ENCODE data around the gene PLCB1.

Gene PLCB1

DNA sequence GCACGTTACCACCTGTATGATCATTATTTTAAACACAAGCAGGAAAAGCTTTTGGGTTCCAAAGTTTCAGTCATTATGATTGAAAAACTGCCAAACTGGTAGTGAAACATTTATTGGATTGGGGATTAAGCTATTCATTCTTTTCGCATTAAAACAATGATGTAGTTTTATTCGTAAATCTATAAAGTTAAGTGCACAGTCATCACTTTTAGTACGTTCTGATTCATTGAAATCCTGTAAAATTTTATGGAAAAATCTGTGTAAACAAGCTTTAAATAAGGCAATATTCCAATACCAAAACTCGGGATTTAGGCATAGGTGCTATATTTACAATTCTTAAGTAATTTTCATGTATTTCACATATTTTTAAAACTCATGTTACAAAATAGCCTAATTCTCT is 379.9 kb downstream of the PLCB1 start:
- H3K4me3 ChIP-seq (ENCODE audit: low read depth in 1 of 2, low read length in 2 of 2): no peak overlapping the region
- no peaks in the 10 kb centered on the region for H3K27me3 ChIP-seq (ENCODE audit: control insufficient read depth in 1 of 2, insufficient read depth in 2 of 2, low read length in 2 of 2)
- no peak overlapping the region for H3K9ac ChIP-seq (ENCODE audit: low read length)
- no peaks in the 10 kb centered on the region for H3K9me3 ChIP-seq (ENCODE audit: low read length)
- no peaks in the 10 kb centered on the region for H3K36me3 ChIP-seq (ENCODE audit: insufficient read depth, low read length)
- peaks cover 7% of the 10 kb centered on the region for H3K4me1 ChIP-seq (ENCODE audit: insufficient read depth, low read length)
- no peak overlapping the region for H3K27ac ChIP-seq (ENCODE audit: low read depth, low read length)

DNA sequence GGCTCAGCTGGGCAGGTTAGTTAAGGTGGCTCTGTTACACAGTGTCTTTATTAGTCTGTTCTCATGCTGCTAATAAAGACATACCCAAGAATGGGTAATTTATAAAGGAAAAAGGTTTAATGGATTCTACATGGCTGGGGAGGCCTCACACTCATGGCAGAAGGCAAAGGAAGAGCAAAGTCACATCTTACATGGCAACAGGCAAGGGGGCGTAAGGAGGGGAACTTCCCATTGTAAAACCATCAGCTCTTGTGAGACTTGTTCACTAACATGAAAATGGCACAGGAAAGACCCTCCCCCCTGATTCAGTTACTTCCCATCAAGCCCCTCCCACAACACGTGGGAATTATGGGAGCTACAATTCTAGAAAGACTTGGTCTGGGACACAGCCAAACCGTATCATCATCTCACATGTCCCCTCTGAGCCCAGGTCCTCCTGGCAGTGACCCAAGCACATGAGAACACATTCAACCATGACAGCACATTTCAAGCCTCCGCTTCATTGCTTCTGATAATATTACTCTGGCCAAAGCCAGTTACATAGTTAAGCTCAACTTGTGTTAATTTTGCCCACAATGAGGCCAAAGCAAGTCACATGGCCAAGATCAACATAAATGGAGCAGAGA is 383.9 kb downstream of the PLCB1 start:
- no peaks in the 10 kb centered on the region for H3K27me3 ChIP-seq (ENCODE audit: control insufficient read depth in 1 of 2, insufficient read depth in 2 of 2, low read length in 2 of 2)
- no peak overlapping the region for H3K27ac ChIP-seq (ENCODE audit: low read depth, low read length)
- H3K4me1 ChIP-seq (ENCODE audit: insufficient read depth, low read length): no peaks in the 10 kb centered on the region
- no peak overlapping the region for H3K4me3 ChIP-seq (ENCODE audit: low read depth in 1 of 2, low read length in 2 of 2)
- H3K9me3 ChIP-seq (ENCODE audit: low read length): no peaks in the 10 kb centered on the region
- H3K36me3 ChIP-seq (ENCODE audit: insufficient read depth, low read length): no peaks in the 10 kb centered on the region
- no peak overlapping the region for H3K9ac ChIP-seq (ENCODE audit: low read length)

DNA sequence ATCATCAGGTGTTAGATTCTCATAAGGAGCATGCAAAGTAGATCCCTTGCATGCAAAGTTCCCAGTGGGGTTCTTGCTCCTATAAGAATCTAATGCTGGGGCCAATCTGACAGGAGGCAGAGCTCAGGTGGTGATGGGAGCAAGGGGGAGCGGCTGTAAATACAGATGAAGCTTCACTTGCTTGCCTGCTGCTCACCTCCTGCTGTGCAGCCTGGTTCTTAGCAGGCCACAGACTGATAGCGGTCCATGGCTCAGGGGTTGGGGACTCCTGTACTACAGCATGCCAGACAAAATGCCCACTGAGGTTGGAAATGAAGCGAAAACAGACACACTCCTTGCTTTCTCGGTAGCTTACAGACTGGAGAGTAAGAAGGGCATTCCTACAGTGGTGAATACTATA is 386.8 kb downstream of the PLCB1 start:
- Histone ChIP-seq H3K4me1 (ENCODE audit: insufficient read depth, low read length) (no peaks in the 10 kb centered on the region), H3K27me3 (ENCODE audit: control insufficient read depth in 1 of 2, insufficient read depth in 2 of 2, low read length in 2 of 2) (no peaks in the 10 kb centered on the region), H3K27ac (ENCODE audit: low read depth, low read length) (no peak overlapping the region), H3K4me3 (ENCODE audit: low read depth in 1 of 2, low read length in 2 of 2) (no peak overlapping the region), H3K9me3 (ENCODE audit: low read length) (no peaks in the 10 kb centered on the region), H3K36me3 (ENCODE audit: insufficient read depth, low read length) (no peaks in the 10 kb centered on the region), H3K9ac (ENCODE audit: low read length) (no peak overlapping the region)

DNA sequence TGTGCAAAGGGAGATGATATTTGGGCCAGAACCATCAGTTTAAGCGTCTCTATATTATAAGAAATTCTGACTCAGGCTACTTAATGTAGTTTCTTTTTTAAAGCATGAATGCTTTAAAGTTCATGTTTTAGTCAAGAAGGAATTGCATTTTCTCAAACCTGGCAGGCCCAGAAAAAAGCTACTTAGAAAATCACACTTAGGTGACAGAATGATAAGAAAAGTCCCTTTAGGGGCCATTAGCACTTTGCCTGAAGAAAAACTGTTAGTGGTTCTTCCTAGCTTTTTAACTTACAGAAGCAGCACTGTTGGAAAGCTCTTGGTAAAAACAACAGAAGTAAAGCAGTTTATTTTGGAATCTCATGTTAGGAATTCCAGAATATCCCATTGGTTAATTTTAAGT is 387.8 kb downstream of the PLCB1 start:
- no peaks in the 10 kb centered on the region for H3K9me3 ChIP-seq (ENCODE audit: low read length)
- H3K4me3 ChIP-seq (ENCODE audit: low read depth in 1 of 2, low read length in 2 of 2): no peak overlapping the region
- H3K27me3 ChIP-seq (ENCODE audit: control insufficient read depth in 1 of 2, insufficient read depth in 2 of 2, low read length in 2 of 2): no peaks in the 10 kb centered on the region

DNA sequence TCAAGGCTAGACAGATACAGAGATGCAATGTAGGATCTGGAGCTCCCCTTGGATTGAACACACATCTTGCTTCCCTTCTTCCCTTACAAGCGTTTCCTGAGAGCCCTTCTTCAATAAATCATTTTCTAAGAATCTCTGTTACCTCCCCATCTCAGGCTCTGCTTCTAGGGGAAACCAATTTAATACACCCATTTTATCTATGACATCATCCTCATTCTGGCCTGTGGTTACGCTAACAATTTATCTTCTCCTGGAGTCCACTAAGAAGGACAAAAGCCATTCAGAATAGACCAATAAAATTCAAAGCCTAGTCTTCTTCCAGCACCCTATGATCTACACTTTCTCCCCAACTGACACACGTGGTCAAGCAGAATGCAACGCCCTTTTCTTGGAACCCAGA is 390.1 kb downstream of the PLCB1 start:
- H3K27me3 ChIP-seq (ENCODE audit: control insufficient read depth in 1 of 2, insufficient read depth in 2 of 2, low read length in 2 of 2): no peaks in the 10 kb centered on the region
- no peaks in the 10 kb centered on the region for H3K36me3 ChIP-seq (ENCODE audit: insufficient read depth, low read length)
- peaks cover 12% of the 10 kb centered on the region for H3K4me1 ChIP-seq (ENCODE audit: insufficient read depth, low read length)
- H3K4me3 ChIP-seq (ENCODE audit: low read depth in 1 of 2, low read length in 2 of 2): no peak overlapping the region
- H3K27ac ChIP-seq (ENCODE audit: low read depth, low read length): no peak overlapping the region
- no peaks in the 10 kb centered on the region for H3K9me3 ChIP-seq (ENCODE audit: low read length)
- H3K9ac ChIP-seq (ENCODE audit: low read length): no peak overlapping the region

More for the DNA sequence above, 387.8 kb downstream of the PLCB1 start:
- Histone ChIP-seq H3K27ac (ENCODE audit: low read depth, low read length) (no peak overlapping the region), H3K4me1 (ENCODE audit: insufficient read depth, low read length) (peaks cover 5% of the 10 kb centered on the region), H3K9ac (ENCODE audit: low read length) (no peak overlapping the region), H3K36me3 (ENCODE audit: insufficient read depth, low read length) (no peaks in the 10 kb centered on the region)

DNA sequence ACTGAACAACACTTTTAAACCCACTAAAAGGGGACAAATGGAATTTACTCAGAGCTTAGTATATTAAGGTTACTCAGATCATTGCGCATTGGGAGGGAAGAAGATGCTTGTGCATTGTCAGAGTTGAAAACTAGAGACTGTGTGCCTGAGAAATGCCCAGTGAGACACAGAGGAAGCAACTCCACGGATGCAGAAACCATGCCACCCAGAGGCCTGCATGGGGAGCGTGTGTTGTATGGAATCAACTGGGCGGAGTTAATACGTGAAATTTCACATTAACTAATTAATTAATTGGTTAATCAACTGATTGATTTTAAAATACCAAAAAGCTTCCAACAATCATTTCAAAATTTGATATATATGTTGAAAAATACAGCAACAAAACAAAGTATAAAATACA is 391.6 kb downstream of the PLCB1 start:
- no peaks in the 10 kb centered on the region for H3K27me3 ChIP-seq (ENCODE audit: control insufficient read depth in 1 of 2, insufficient read depth in 2 of 2, low read length in 2 of 2)
- no peak overlapping the region for H3K27ac ChIP-seq (ENCODE audit: low read depth, low read length)
- H3K4me1 ChIP-seq (ENCODE audit: insufficient read depth, low read length): peaks cover 15% of the 10 kb centered on the region
- H3K9me3 ChIP-seq (ENCODE audit: low read length): no peaks in the 10 kb centered on the region
- H3K4me3 ChIP-seq (ENCODE audit: low read depth in 1 of 2, low read length in 2 of 2): no peak overlapping the region
- no peaks in the 10 kb centered on the region for H3K36me3 ChIP-seq (ENCODE audit: insufficient read depth, low read length)
- no peak overlapping the region for H3K9ac ChIP-seq (ENCODE audit: low read length)

DNA sequence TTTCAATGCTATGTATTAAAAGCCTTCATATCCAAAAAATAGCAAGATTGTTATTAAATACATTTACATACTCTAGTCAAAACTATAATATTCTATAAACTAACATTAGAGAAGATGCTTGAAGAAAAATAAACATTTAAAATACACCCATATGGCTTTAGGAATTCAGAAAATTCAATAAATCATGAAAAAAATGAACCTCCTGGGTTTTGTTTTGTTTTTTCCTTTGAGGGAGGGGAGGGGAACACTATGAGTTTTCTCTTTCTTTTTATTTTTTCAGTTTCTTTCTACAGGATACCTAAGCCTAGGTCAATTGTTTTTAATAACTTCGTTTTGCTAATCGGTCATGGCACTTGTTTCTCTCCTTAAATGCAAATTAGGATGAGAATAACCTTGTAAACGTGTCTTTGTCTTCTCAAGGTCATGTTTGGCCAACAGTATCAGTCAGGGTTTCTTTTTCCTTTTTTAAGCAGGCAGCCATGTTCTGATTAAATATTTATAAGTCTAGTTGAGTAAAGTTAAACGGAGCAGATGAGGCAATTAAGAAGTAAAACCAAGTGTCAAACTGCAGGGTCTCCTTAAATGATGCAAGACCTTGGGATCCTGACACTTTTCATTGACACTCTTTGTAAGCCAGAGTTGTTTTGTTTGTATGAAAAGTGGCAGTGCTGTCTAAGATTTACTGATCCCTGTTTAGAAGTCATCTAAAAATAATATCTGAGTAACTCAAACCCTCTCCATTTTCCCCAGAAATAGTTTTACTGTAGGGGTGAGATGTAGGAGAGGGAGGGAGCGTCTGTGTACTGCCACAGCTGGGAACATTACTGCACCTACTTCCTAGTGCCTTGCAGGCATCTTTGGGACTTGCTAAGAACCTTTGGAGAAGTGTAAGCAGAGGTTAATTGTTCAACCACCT is 392.3 kb downstream of the PLCB1 start:
- no peaks in the 10 kb centered on the region for H3K36me3 ChIP-seq (ENCODE audit: insufficient read depth, low read length)
- no peak overlapping the region for H3K27ac ChIP-seq (ENCODE audit: low read depth, low read length)
- H3K9ac ChIP-seq (ENCODE audit: low read length): no peak overlapping the region
- peaks cover 15% of the 10 kb centered on the region for H3K4me1 ChIP-seq (ENCODE audit: insufficient read depth, low read length)
- H3K27me3 ChIP-seq (ENCODE audit: control insufficient read depth in 1 of 2, insufficient read depth in 2 of 2, low read length in 2 of 2): no peaks in the 10 kb centered on the region
- no peak overlapping the region for H3K4me3 ChIP-seq (ENCODE audit: low read depth in 1 of 2, low read length in 2 of 2)
- no peaks in the 10 kb centered on the region for H3K9me3 ChIP-seq (ENCODE audit: low read length)

DNA sequence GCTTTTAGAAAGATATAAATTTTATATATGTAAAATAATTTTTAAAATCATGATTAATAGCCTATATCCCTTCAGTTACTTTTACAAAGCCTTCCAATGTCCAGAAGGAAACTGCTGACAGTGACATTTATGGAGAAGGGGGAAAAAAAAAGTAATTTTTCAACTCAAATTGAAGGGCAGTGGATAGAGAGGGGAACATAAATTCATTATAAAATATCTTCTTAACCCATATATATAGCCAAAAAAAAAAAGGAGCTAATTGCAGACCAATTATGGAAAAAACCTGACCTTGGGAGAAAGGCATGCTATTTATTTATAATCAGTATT is 392.9 kb downstream of the PLCB1 start:
- H3K4me3 ChIP-seq (ENCODE audit: low read depth in 1 of 2, low read length in 2 of 2): no peak overlapping the region
- no peaks in the 10 kb centered on the region for H3K9me3 ChIP-seq (ENCODE audit: low read length)
- no peak overlapping the region for H3K27ac ChIP-seq (ENCODE audit: low read depth, low read length)
- H3K4me1 ChIP-seq (ENCODE audit: insufficient read depth, low read length): peaks cover 15% of the 10 kb centered on the region
- H3K27me3 ChIP-seq (ENCODE audit: control insufficient read depth in 1 of 2, insufficient read depth in 2 of 2, low read length in 2 of 2): no peaks in the 10 kb centered on the region
- H3K9ac ChIP-seq (ENCODE audit: low read length): no peak overlapping the region
- H3K36me3 ChIP-seq (ENCODE audit: insufficient read depth, low read length): no peaks in the 10 kb centered on the region

DNA sequence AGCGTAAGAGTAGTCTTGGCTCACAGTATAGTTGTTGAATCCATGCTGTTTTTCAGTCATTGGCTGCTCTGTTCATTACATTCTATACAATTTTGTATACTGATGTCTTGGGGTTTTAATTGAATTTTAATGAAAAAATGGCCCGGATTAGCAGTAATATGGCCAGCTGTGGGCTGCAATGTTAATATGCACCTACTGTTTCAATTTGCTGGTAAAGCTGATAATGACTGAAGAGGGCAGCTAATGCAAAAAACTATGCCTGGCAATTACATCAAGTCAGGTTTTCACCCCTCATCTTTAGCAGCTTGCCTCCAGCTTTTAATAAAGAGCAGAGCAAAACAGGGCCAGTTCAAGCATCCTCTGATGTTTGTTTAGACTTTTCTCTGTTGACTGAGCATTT is 394.5 kb downstream of the PLCB1 start:
- no peak overlapping the region for H3K4me3 ChIP-seq (ENCODE audit: low read depth in 1 of 2, low read length in 2 of 2)
- H3K27ac ChIP-seq (ENCODE audit: low read depth, low read length): no peak overlapping the region
- no peaks in the 10 kb centered on the region for H3K36me3 ChIP-seq (ENCODE audit: insufficient read depth, low read length)
- no peaks in the 10 kb centered on the region for H3K27me3 ChIP-seq (ENCODE audit: control insufficient read depth in 1 of 2, insufficient read depth in 2 of 2, low read length in 2 of 2)
- peaks cover 15% of the 10 kb centered on the region for H3K4me1 ChIP-seq (ENCODE audit: insufficient read depth, low read length)
- no peaks in the 10 kb centered on the region for H3K9me3 ChIP-seq (ENCODE audit: low read length)
- no peak overlapping the region for H3K9ac ChIP-seq (ENCODE audit: low read length)

DNA sequence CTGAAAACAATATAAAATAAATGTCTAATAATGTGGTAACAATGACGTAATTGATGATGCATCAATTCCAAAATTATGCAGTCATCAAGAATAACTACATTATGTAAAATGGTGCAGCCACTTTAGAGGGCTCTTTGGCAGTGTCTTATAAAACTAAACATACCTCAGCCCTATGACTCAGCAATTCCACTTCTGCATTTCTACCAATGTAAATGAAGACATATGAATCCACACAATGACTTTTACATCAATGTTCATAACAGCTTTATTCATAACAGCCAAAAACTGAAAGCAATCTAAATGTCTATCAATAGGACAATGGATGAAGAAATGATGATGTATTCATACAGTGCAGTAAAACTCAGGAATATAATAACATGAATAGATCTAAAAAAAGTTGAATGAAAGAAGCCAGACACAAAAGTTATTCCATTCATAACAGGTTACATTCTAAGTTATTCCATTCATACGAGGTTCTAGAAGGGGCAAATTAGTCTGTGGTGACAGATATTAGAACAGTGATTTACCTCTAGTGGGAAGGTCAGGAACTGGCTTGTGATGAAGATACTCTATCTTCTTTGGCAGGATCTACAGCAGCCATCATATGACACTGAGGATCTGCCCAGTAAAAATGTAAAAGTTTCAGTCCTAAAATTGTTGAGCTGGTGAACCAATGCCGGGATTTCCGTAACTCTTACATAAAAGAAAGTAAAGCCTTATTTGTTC is 396.1 kb downstream of the PLCB1 start:
- Histone ChIP-seq H3K27me3 (ENCODE audit: control insufficient read depth in 1 of 2, insufficient read depth in 2 of 2, low read length in 2 of 2) (no peaks in the 10 kb centered on the region), H3K9ac (ENCODE audit: low read length) (no peak overlapping the region), H3K27ac (ENCODE audit: low read depth, low read length) (no peak overlapping the region), H3K4me3 (ENCODE audit: low read depth in 1 of 2, low read length in 2 of 2) (no peak overlapping the region), H3K36me3 (ENCODE audit: insufficient read depth, low read length) (no peaks in the 10 kb centered on the region), H3K9me3 (ENCODE audit: low read length) (no peaks in the 10 kb centered on the region), H3K4me1 (ENCODE audit: insufficient read depth, low read length) (peaks cover 15% of the 10 kb centered on the region)

DNA sequence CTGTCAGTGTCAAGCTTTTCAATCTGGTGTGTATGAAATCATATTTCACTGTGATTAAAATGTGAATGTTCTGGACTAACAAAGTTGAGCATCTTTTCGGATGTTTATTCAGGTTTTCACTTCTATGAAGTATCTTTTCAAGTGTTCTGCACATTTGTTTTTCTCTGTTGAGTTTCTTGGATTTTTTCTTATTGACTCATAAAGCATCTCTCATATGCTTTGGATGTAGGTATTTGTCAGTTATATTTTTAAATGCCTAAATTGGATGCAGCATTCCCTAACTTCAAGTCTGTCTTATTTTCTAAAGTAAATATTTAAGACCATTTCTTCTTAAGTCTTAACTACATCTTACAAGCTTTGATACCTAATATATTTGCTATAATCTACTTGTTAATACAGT is 398.0 kb downstream of the PLCB1 start:
- Histone ChIP-seq H3K27ac (ENCODE audit: low read depth, low read length) (no peak overlapping the region), H3K9me3 (ENCODE audit: low read length) (no peaks in the 10 kb centered on the region), H3K4me3 (ENCODE audit: low read depth in 1 of 2, low read length in 2 of 2) (no peak overlapping the region), H3K4me1 (ENCODE audit: insufficient read depth, low read length) (peaks cover 10% of the 10 kb centered on the region), H3K9ac (ENCODE audit: low read length) (no peak overlapping the region), H3K36me3 (ENCODE audit: insufficient read depth, low read length) (no peaks in the 10 kb centered on the region), H3K27me3 (ENCODE audit: control insufficient read depth in 1 of 2, insufficient read depth in 2 of 2, low read length in 2 of 2) (no peaks in the 10 kb centered on the region)

Measured in muscle layer of colon (tissue), 2 donors.